ENCODE data around the gene PRKN. TPM values are rescaled to one million over a fixed set of nuclear protein-coding genes. Genes with fewer than 3 reads are reported as not detected.
"Not testable (repeated sequence)": the region's sequence is repeated elsewhere in the genome, so short reads cannot be mapped to it uniquely, and the experiment has no call there.

Gene PRKN
- total and polyA plus RNA-seq, 2 donors (not counting 1 experiment from before 2014, with no cell fraction given), result 0.43 to 4.6 TPM

- H3K27ac ChIP-seq (ENCODE audit: insufficient read depth, low read length), result no peak overlapping the region
- H3K9me3 ChIP-seq (ENCODE audit: control insufficient read depth, insufficient read depth, low read depth, low read length), result no peaks in the 10 kb centered on the region
- TF ChIP-seq CTCF (conservative IDR thresholded peaks at IDR 0.05 in 1 of 2, IDR thresholded peaks at IDR 0.05 in 1 of 2; ENCODE audit: low read depth in 1 of 2, low read length in 2 of 2), result no peak
- no peak for TF ChIP-seq EZH2 (IDR thresholded peaks at IDR 0.05; ENCODE audit: low read length, missing control alignments)
- no peaks in the 10 kb centered on the region for H3K27me3 ChIP-seq (ENCODE audit: control insufficient read depth, insufficient read depth, low read length)
- H4K20me1 ChIP-seq (ENCODE audit: control insufficient read depth, extremely low read depth, insufficient read depth, low read length), result no peaks in the 10 kb centered on the region
- no peak for DNase-seq (ENCODE audit: low read depth in 2 of 2)
- H2AFZ ChIP-seq (ENCODE audit: low read length), result no peak overlapping the region
- no peak overlapping the region for H3K4me2 ChIP-seq (ENCODE audit: extremely low read depth, insufficient read depth, low read length)
- H3K4me3 ChIP-seq (replicated peaks in 1 of 4; ENCODE audit: control extremely low read depth in 1 of 4, insufficient read depth in 1 of 4, low read depth in 3 of 4, low read length in 4 of 4), result no peak overlapping the region
- no peaks in the 10 kb centered on the region for H3K79me2 ChIP-seq (ENCODE audit: control insufficient read depth, insufficient read depth, low read length)
- H3K4me1 ChIP-seq (ENCODE audit: control insufficient read depth, extremely low read depth, insufficient read depth, low read length), result no peaks in the 10 kb centered on the region
- H3K9ac ChIP-seq (ENCODE audit: insufficient read depth, low read length), result no peak overlapping the region
- no peaks in the 10 kb centered on the region for H3K36me3 ChIP-seq (ENCODE audit: control insufficient read depth, insufficient read depth, low read length)
Measured at GRCh38 chr6:162679681-162680080, 47.9 kb downstream of the PRKN start.

GRCh38 chr6:162678896-162679295, 48.7 kb downstream of the PRKN start:
- not testable (repeated sequence) for H2AFZ ChIP-seq (ENCODE audit: low read length); H4K20me1 ChIP-seq (ENCODE audit: control insufficient read depth, extremely low read depth, insufficient read depth, low read length); H3K79me2 ChIP-seq (ENCODE audit: control insufficient read depth, insufficient read depth, low read length); DNase-seq (ENCODE audit: low read depth in 2 of 2); H3K9ac ChIP-seq (ENCODE audit: insufficient read depth, low read length); H3K36me3 ChIP-seq (ENCODE audit: control insufficient read depth, insufficient read depth, low read length); H3K4me3 ChIP-seq (replicated peaks in 1 of 4; ENCODE audit: control extremely low read depth in 1 of 4, insufficient read depth in 1 of 4, low read depth in 3 of 4, low read length in 4 of 4); H3K27ac ChIP-seq (ENCODE audit: insufficient read depth, low read length); H3K4me1 ChIP-seq (ENCODE audit: control insufficient read depth, extremely low read depth, insufficient read depth, low read length); H3K9me3 ChIP-seq (ENCODE audit: control insufficient read depth, insufficient read depth, low read depth, low read length); H3K4me2 ChIP-seq (ENCODE audit: extremely low read depth, insufficient read depth, low read length); H3K27me3 ChIP-seq (ENCODE audit: control insufficient read depth, insufficient read depth, low read length)

- no peaks in the 10 kb centered on the region for H3K4me1 ChIP-seq (ENCODE audit: control insufficient read depth, extremely low read depth, insufficient read depth, low read length)
- DNase-seq (ENCODE audit: low read depth in 2 of 2), result no peak
- H3K27me3 ChIP-seq (ENCODE audit: control insufficient read depth, insufficient read depth, low read length), result no peaks in the 10 kb centered on the region
- no peak overlapping the region for H3K4me3 ChIP-seq (replicated peaks in 1 of 4; ENCODE audit: control extremely low read depth in 1 of 4, insufficient read depth in 1 of 4, low read depth in 3 of 4, low read length in 4 of 4)
- no peaks in the 10 kb centered on the region for H3K79me2 ChIP-seq (ENCODE audit: control insufficient read depth, insufficient read depth, low read length)
- no peak overlapping the region for H3K4me2 ChIP-seq (ENCODE audit: extremely low read depth, insufficient read depth, low read length)
- no peak overlapping the region for H2AFZ ChIP-seq (ENCODE audit: low read length)
- H3K9ac ChIP-seq (ENCODE audit: insufficient read depth, low read length), result no peak overlapping the region
- TF ChIP-seq CTCF (conservative IDR thresholded peaks at IDR 0.05 in 1 of 2, IDR thresholded peaks at IDR 0.05 in 1 of 2; ENCODE audit: low read depth in 1 of 2, low read length in 2 of 2) (no peak), EZH2 (IDR thresholded peaks at IDR 0.05; ENCODE audit: low read length, missing control alignments) (no peak)
- H3K9me3 ChIP-seq (ENCODE audit: control insufficient read depth, insufficient read depth, low read depth, low read length), result no peaks in the 10 kb centered on the region
- no peaks in the 10 kb centered on the region for H4K20me1 ChIP-seq (ENCODE audit: control insufficient read depth, extremely low read depth, insufficient read depth, low read length)
- no peaks in the 10 kb centered on the region for H3K36me3 ChIP-seq (ENCODE audit: control insufficient read depth, insufficient read depth, low read length)
- H3K27ac ChIP-seq (ENCODE audit: insufficient read depth, low read length), result no peak overlapping the region
Measured at GRCh38 chr6:162675503-162675902, 52.1 kb downstream of the PRKN start.

Measured in fibroblast of lung (primary cell).